GM21737 (cell line): ENCODE measurements around the gene KNDC1.
"Not testable (repeated sequence)": the region's sequence is repeated elsewhere in the genome, so short reads cannot be mapped to it uniquely, and the experiment has no call there.

Experiments
- ATAC-seq: cut with Tn5 transposase; IDR thresholded peaks from one replicate; pipeline ENCODE4 v1.9.1; 2021; ENCODE audit warnings: mild to moderate bottlenecking, moderate library complexity; ENCODE audit not compliant: unreplicated experiment

KNDC1 gene, protein sequence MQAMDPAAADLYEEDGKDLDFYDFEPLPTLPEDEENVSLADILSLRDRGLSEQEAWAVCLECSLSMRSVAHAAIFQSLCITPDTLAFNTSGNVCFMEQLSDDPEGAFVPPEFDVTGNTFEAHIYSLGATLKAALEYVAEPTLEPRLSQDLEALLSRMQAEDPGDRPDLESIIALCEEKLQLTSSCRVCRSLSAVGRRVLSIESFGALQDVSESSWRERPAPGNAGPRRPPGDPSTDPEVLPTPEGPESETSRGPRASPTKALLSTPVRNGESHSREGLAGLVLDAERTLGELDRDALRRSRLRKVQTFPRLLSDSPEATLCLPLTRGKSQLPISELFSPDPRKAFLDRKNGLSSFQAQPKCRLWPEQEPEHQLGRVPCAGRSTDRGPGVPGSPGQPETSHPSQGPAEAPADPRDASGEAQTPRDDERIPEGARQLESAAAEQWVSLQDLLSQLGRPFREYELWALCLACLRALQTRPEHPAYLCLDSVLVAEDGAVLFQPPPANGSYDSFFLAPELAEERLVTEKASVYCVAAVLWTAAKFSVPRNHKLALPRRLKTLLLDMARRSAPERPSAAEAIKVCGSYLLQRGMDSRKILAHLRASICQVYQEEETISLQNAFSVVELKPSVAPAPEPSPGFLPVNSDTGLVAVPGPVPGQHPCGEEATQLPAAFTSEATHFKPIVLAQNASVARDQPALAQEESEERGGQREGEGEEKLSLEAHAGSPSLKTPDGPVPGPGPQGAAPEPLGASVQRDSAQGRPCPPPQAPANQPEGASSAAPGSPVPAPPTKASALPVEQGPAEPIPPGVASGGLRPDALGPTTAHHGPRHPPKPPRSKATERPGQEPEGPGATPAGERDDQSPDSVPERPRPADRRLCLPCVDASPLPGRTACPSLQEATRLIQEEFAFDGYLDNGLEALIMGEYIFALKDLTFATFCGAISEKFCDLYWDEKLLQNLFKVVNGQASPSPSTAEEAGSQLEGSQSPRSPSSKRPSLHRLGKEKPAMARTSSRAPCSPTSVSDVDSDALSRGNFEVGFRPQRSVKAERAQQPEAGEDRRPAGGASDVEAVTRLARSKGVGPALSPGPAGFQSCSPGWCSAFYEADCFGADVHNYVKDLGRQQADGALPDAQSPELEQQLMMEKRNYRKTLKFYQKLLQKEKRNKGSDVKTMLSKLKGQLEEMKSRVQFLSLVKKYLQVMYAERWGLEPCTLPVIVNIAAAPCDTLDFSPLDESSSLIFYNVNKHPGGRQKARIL (N-terminal part only)

DNA sequence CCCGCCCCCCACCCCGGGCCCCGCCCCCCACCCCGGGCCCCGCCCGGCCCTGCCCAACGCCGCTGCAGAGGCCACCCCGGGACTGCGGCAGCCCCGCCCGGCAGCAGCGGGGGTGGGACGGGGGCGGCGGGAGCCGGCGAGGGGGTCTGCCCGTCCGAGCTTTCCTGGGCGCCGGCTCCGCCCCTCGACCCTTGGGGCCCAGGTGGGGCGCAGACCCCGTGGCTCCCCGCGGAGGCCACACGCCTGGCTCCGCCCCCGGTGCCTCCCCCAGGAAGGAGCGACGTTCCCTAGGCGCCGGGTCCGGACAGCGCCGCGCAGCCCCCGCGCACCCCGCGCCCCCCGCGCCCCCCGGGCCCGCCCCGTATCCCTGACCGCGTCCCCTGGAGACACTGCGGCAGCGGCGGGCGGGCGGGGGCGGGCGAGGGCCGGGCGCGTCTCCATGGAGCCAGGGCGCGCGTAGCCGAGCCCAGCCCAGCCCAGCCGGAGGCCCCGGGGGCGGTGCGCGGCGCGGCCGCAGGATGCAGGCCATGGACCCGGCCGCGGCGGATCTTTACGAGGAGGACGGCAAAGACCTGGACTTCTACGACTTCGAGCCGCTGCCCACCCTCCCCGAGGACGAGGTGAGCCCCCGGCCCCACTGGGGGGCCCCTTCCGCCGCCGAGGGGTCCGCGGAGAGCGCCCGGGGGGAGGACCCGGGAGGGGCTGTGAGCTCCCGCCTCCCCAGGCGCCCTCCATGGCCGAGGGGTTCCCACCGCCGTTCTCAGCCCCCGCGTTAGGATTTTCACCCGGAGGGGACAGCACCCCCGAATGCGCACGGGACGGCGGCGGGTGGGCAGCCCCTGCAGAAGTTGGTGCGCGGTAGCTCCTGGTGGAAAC lies at the start of gene KNDC1:
KNDC1 (plus strand) TSS at position 270 of the 876 bp plus-strand sequence; CDS start at position 519, 249 bp downstream.
- no peak for ATAC-seq

DNA sequence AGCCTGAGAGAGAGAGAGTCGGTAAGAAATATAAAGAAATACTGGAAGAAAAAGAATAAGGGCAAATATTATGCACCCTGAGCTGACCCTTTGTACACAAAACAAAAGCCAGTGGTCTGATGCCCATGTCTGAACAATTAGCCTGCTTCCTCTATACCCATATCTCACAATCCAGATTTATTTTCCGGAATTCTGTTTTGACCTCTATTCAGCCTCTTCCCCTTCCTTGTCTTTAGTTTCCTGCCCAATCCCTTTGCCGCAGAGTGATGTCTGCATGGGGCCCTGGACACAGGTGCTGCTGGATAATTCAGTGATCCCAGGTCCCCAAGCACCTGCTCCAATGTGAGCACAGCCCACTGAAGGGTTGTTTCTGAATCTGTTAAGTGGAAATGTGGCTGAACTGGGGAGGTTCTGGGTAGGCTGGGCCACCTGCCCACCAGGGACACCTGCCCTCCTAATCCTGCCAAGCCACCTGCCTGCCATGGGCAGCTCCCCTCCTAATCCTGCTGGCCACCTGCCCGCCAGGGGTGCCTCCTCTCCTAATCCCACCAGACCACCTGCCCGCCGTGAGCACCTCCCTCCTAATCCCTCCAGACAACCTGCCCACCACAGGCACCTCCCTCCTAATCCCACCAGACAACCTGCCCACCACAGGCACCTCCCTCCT lies 49.3 kb upstream of the KNDC1 start:
- no peak for ATAC-seq

DNA sequence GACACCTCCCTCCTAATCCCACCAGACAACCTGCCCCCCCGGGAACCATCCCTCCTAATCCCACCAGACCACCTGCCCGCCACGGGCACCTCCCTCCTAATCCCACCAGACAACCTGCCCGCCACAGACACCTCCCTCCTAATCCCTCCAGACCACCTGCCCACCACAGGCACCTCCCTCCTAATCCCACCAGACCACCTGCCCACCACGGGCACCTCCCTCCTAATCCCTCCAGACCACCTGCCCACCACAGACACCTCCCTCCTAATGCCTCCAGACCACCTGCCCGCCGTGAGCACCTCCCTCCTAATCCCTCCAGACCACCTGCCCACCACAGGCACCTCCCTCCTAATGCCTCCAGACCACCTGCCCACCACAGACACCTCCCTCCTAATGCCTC lies 48.4 kb upstream of the KNDC1 start:
- ATAC-seq: not testable (repeated sequence)

DNA sequence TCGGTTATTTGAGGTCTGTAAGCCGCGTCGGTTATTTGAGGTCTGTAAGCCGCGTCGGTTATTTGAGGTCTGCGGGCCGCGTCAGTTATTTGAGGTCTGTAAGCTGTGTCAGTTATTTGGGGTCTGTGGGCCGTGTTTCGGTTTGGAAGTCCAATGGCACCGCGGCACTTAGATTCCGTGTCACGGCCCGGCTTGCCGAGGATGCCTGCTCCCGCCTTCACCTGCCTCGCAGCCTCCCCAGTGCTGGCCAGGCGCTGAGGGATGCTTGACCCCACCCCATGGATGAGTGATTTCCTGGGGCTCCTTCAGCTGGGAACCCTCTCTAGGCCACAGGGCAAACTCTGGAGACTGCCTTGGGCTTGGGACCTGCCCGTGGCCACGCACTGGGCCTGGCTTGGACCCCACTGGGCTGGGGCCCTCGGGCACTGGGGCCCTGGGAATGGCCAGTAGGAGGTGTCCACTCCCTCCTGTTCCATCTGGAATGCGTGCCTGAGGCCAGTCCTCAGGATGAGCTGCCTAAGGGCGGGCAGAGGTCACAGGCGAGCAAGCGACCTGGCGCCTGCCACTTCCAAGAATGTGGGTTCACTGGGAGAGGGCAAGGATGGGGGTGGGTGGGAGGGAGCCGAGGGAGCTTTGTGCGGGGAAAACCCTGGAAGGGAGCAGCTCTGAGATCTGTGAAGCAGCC lies 46.7 kb upstream of the KNDC1 start:
- ATAC-seq: no peak

DNA sequence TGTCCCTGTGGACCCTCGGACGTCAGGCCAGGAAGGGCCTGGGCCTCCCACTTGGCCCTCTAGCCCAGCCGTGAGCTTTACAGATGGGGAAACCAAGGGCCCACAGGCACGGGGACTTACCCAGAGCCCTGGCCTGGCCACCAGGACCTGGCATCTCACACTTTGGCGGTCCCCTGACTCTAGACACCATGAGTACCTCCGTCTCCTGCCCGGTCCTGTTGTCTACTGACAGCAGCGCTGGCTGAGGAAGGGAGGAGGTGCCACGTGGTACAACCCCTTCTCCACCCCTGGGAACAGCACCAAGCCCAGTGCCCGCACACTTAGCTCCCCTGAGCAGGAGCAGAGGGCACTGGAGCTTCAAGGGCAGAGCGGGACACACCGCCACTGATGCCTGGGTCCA lies 46.2 kb upstream of the KNDC1 start:
- no peak for ATAC-seq

DNA sequence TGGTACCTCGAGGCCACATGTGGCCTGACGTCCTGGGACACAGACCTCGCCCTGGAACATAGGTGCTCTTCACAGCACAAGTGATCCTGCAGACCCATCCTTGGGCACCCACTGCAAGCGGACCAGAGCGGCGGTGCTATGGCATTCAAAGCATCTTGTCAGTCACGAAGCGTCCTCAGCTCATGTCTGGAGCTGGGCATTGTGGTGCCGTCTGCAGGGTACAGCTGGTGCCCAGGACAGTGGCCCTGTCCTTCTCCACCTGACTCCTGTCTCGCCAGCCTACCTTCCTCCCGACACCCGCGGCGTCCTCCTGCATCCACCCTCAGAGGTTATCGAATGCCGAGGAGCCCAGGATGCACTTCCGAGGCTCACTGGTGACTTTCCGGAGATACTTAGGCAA lies 45.8 kb upstream of the KNDC1 start:
- no peak for ATAC-seq

DNA sequence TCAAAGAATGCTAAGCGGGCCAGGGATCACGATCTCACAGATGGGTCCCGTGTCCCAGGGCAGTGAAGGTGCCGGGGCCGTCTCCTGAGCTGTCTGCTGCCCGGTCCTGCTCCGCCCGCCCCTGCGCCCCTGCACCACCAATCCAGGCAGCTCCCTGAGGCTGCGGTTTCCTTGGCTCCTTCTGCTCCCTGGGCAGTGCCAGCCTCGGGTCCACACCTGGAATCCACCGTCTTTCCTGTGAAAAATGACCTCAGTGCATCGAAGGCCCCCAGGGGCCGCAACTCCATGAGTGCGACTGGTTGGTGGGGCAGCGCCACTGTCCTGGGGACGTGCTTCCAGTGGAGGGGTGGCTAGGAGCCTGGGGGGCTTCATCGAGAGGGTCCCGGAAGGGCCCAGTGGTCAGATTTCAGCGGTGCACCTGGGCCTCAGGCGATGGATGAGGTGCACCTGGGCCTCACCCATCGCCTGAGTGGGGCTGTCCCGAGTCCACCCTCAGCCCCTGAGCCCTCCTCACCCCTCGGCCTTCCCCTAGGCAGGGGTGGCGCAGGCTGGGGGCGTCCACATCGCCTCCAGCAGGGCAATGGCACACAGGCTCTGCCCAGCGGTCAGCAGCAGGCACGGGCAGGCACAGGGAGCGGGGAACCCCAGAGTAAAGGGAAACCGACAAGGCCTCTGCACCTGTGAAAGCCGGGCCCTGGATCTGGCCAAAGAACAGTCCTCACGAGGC lies 45.1 kb upstream of the KNDC1 start:
- no peak for ATAC-seq

DNA sequence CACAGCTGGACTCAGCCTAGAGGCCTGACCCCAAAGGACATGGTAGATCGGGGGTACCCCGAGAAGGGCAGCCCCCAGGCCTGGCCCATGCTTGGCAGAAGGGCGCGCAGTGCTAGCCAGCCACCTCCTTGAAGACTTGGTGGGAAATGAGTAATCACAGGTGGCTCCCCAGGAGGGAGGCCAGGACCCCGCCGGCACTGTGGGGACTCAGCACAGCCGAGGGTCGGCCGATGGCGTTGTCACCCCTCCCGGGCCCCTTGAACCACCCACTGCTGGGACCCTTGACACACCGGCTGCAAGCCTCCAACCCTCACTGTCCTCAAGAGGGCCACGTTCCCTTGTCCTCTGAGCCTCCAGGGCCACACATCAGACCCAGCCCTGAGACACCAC lies 44.6 kb upstream of the KNDC1 start:
- ATAC-seq: no peak

DNA sequence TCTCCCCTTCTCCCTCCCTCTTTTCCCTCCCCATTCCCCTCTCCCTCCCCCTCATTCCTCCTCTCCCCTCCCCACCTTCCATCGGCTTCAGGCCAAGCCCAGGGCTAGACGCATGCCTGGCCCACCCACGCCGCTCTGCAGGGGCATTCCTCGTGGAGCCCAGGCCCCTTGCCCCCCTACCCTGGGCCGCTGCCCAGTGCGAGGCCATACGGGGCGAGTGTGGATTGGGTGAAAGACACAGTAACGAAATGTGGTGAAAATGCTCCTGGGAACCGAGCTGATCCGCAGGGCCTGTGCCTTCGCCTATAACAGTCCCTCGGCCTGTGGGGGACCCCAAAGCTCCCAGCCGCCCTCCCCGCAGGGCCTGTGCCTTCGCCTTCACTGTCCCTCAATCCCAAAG lies 44.0 kb upstream of the KNDC1 start:
- no peak for ATAC-seq

DNA sequence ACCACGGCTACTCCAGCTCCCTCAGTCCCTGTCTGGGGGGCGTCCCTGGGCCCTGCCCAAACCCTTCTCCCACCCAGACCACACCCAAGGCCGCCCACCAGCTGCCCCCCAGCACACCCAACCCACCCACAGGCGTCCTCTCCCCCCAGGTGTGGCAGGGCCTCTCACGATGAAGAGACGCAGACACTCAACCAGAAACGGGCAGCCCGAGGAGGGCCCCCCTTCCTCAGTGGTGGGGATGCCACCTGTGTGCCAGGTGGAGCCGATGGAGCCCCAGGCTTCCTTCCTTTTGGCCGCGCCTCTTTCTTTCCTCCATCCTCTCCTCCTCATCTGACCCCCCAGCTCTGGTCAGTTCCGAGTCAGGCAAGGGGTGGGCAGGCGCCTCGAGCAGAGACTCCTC lies 43.6 kb upstream of the KNDC1 start:
- ATAC-seq: no peak

DNA sequence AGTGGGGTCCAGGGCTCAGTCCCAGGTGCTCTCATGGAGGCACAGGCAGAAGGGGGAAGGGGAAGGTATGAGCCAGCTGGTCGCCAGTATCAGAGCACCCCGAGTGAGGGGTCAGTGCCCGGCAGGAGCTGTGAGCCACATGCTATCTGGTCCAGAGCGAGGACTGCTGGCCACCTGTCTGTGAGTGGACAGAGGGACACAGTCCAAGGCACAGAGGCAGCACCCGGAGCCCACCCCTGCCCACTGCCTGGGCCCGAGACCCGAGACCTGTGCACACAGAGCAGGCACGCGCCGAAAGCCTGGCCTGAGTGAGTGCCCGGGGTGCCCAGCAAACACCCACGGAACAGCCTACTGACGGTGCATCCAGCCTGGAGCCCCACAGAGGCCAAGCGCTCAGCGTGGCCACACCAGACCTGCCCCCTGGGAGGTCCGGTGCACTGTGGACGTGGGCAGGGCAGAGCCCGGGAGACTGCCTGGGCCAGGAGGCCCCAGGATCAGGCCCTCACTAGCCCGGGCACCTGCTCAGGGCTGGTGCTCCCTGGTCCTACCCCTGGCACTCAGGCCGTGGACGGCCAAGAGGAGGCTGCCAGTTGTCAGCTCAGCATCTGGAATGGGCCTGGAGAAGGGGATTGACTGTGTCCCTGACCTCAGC lies 42.9 kb upstream of the KNDC1 start:
- ATAC-seq: no peak

DNA sequence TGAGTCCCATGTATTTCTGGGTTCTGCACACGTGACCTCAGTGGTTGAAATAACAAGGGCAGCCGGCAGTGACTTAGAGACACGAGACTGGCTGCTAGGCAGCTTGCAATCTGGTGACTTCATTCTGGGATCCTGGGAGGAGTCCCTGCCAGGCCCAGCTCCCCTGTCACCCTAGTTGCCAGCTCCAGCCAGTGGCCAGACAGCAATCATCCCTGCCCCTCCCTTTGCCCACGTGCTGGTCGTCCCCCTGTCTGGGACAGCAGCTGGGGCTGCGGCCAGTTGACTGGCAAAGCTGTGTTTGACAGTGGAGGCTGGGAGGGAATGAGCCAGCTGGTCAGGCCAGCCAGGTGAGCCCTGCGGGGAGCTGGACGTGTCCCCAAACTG lies 42.3 kb upstream of the KNDC1 start:
- no peak for ATAC-seq

DNA sequence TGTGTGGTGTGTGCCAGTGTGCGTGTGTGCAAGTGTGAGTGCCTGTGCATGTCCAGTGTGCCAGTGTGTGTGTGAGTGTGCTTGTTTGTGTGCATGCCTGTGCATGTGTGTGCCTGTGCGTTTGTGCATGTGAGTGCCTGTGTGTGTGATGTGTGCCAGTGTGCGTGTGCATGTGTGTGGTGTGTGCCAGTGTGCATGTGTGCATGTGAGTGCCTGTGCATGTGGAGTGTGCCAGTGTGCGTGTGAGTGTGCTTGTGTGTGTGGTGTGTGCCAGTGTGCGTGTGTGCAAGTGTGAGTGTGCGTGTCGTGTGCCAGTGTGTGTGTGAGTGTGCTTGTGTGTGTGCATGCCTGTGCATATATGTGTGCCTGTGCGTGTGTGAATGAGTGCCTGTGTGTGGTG lies 38.5 kb upstream of the KNDC1 start:
- ATAC-seq: no peak

DNA sequence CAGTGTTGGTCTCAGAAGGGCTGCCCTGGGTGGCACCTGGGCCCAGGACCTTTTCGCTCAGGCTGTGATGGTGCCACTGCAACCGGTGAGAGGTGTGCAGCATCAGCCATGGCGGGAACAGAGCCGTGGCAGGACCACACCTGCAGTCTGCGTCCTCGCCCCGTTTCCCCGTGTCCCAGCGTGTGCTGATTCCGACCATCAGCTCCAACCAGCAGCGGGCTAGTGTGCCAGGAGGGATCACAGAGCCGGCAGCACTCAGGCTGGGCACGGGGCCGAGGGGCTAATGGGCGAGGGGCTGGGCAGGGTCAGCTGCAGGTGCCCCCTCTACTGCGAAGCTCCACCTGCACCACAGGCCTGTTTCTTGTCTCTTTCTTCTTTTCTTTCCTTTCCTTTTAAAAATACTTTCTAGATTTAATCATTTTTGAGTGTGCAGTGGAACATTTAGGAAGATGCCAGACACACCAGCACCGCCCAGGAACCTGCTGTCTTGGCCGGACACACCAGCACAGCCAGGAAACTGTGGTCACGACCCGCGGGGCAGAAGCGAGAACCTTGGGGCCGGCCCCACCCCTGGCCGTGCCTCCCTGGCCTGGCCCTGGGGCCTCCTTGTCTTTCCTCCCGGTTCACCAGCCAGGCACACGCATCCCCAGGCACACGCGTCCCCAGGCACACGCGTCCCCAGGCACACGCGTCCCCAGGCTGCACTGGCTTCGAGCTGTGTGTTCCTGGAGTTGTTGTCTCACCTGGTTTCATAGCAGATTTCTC lies 37.7 kb upstream of the KNDC1 start:
- no peak for ATAC-seq

DNA sequence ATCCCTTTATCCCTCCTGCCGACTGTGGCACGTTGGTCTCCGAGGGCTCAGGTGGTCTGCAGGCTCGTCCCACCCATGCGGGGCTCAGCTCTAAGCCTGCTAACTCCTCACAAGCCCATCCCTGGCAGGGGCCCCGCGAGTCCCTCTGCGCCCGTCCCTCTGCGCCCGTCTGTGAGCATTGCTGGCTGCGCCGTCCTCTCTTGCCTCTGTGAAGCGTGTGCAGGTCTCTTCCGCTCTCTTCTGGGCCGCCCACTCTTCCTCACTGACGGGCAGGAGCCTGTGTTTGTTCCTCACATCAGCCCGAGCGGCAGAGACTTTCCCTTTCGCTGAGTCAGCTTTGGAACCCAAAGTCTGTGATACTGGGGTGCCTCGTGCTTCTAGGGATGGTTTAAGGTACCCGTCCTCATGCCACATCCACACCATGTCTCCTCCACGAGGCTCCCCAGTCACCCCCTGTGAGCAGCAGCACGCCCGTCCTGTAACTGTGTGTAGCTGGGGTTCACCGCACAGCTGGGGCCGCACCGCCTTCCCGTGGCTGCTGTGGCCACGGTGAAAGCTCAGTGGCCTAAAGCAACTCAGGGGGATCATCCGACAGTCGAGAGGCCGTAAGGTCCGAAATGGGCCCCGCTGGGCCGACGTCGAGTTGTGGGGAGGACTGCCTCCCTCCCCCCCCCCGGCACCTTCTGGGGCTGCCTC lies 36.8 kb upstream of the KNDC1 start:
- no peak for ATAC-seq

DNA sequence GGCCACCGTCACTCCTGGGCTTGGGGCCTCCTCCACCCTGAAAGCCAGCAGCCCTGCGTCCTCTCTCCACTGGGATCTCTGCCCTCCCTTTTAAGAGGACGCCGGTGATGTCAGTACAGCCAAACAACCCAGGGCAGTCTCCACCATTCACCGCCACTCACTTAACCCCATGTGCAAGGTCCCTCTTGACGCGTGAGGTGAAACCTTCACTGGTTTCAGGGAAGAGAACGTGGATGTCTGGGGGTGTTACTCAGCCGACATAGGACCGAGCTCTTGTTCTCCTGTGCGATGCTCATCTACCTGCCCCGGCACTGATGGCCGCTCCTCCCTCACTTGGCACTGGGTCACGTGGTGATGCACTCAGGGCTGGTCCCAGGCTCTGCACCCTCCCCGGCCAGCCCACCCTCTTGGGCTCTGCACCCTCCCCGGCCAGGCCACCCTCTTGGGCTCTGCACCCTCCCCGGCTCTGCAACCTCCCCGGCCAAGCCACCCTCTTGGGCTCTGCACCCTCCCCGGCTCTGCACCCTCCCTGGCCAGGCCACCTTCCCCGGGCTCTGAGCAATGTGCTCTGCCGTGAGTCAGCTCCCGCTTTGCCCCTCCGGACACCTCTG lies 36.2 kb upstream of the KNDC1 start:
- no peak for ATAC-seq
